Activated naive CD4-positive, alpha-beta T cell (primary cell): ENCODE measurements around the gene SIGLEC15.
A peak's percentile ranks its signal among the peaks of the same experiment; 100 is the strongest.

Source experiments
- DNase-seq, 4 experiments: peaks; one replicate each; lab custom pipeline; 2025; lab: John Stamatoyannopoulos, UW

The SIGLEC15 gene

GRCh38 chr18:45879681-45880655 is 54.5 kb downstream of the SIGLEC15 start:
- DNase-seq: peak; percentile 39 to 69 (median 58)

GRCh38 chr18:45880876-45881558 is 55.5 kb downstream of the SIGLEC15 start:
- DNase-seq: no peak

GRCh38 chr18:45887585-45887984 is 62.1 kb downstream of the SIGLEC15 start:
- DNase-seq: no peak

GRCh38 chr18:45889419-45890064 is 64.1 kb downstream of the SIGLEC15 start:
- DNase-seq: no peak

DNA sequence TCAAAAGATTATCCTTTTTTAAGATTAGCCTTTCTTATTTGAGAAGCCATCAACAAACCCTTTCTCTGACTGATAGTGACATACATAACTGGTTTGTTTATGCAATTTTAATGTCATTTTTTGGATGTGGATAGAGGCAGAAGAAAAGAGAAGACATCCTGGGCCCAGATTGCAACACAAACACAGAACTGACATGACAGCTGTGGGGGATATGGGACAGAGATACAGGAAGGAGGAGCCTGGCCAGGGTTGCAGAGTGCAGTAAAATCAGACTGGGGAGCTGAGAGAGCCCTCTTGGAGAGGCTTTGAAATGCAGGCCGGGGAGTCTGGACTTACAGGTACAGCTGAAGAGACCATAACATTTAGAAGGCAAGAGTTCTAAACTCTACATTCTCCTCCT is 65.1 kb downstream of the SIGLEC15 start:
- no peak for DNase-seq

GRCh38 chr18:45891806-45892205 is 66.3 kb downstream of the SIGLEC15 start:
- no peak for DNase-seq
